BLaER1 treated with 17β-estradiol and CSF1 and Interleukin-3, amounts not matched to agents 10 nM and 100 nM (cell line): ENCODE data around the gene ZBTB7C.

Experiments
- H3K27ac ChIP-seq, 11 experiments: shearing (Covaris generic); formaldehyde crosslinking; 2 replicates each; pipeline ENCODE4 v1.8.1; 2022
- H3K27me3 ChIP-seq, 11 experiments: shearing (Covaris generic); formaldehyde crosslinking; 2 replicates each; pipeline ENCODE4 v1.8.1; 2022
- H3K36me3 ChIP-seq, 11 experiments: shearing (Covaris generic); formaldehyde crosslinking; 2 replicates each; pipeline ENCODE4 v1.8.1; 2022
- H3K4me1 ChIP-seq, 10 experiments: shearing (Covaris generic); formaldehyde crosslinking; 2 replicates each; pipeline ENCODE4 v1.8.1; 2022
- H3K4me2 ChIP-seq, 11 experiments: shearing (Covaris generic); formaldehyde crosslinking; 2 replicates each; pipeline ENCODE4 v1.8.1; 2022
- H3K4me3 ChIP-seq, 10 experiments: shearing (Covaris generic); formaldehyde crosslinking; 2 replicates each; pipeline ENCODE4 v1.8.1; 2022
- H3K9ac ChIP-seq, 11 experiments: shearing (Covaris generic); formaldehyde crosslinking; 2 replicates each; pipeline ENCODE4 v1.8.1; 2022
- H3K9me3 ChIP-seq, 11 experiments: shearing (Covaris generic); formaldehyde crosslinking; replicated peaks in 1 of 11; 2 replicates each; pipeline ENCODE4 v1.8.1; 2022
- H4K20me1 ChIP-seq, 11 experiments: shearing (Covaris generic); formaldehyde crosslinking; 2 replicates each; pipeline ENCODE4 v1.8.1; 2022
- Cebpa-rat ChIP-seq, 11 experiments: shearing (Covaris generic); IDR thresholded peaks; 2 replicates each; pipeline ENCODE4 v1.8.1; 2022

ZBTB7C gene

GRCh38 chr18:48030616-48031480, 378.3 kb downstream of the ZBTB7C start:
- no peak overlapping the region for H3K9ac ChIP-seq
- no peak overlapping the region for H3K4me2 ChIP-seq
- peaks cover 0 to 20% (median 0%) of the 10 kb centered on the region in 11 experiments; a peak in 1 of 22 replicates for H4K20me1 ChIP-seq
- H3K27me3 ChIP-seq = no peaks in the 10 kb centered on the region
- no peak overlapping the region for H3K27ac ChIP-seq
- no peak for TF ChIP-seq Cebpa-rat (IDR thresholded peaks at IDR 0.05)
- no peaks in the 10 kb centered on the region for H3K9me3 ChIP-seq
- no peaks in the 10 kb centered on the region for H3K36me3 ChIP-seq
- H3K4me1 ChIP-seq = peaks cover 9 to 18% (median 14%) of the 10 kb centered on the region in 10 experiments
- no peak overlapping the region for H3K4me3 ChIP-seq

- H3K27me3 ChIP-seq = no peaks in the 10 kb centered on the region
- no peak overlapping the region for H3K9ac ChIP-seq
- H3K9me3 ChIP-seq = no peaks in the 10 kb centered on the region
- TF ChIP-seq Cebpa-rat (IDR thresholded peaks at IDR 0.05) = no peak
- peaks cover 0 to 13% (median 0%) of the 10 kb centered on the region in 11 experiments; a peak in 1 of 22 replicates for H4K20me1 ChIP-seq
- H3K36me3 ChIP-seq = no peaks in the 10 kb centered on the region
- H3K4me1 ChIP-seq = peaks cover 12 to 18% (median 16%) of the 10 kb centered on the region in 10 experiments
- H3K27ac ChIP-seq = no peak overlapping the region
- no peak overlapping the region for H3K4me3 ChIP-seq
- no peak overlapping the region for H3K4me2 ChIP-seq
Observed at GRCh38 chr18:48029296-48029986, 379.7 kb downstream of the ZBTB7C start.

- Histone ChIP-seq H3K9ac (no peak overlapping the region), H3K4me2 (peak overlapping the region in 2 of 11 experiments; percentile 54 to 61; a peak in 2 of 22 replicates), H3K36me3 (no peaks in the 10 kb centered on the region), H3K4me3 (no peak overlapping the region), H4K20me1 (peaks cover 0 to 13% (median 0%) of the 10 kb centered on the region in 11 experiments; a peak in 1 of 22 replicates), H3K27ac (no peak overlapping the region), H3K27me3 (no peaks in the 10 kb centered on the region), H3K9me3 (no peaks in the 10 kb centered on the region), H3K4me1 (peaks cover 12 to 18% (median 16%) of the 10 kb centered on the region in 10 experiments)
- no peak for TF ChIP-seq Cebpa-rat (IDR thresholded peaks at IDR 0.05)
Observed at GRCh38 chr18:48028696-48029095, 380.5 kb downstream of the ZBTB7C start.

GRCh38 chr18:48028081-48028480, 381.1 kb downstream of the ZBTB7C start:
- no peak overlapping the region for H3K4me3 ChIP-seq
- peak overlapping the region in 10 of 11 experiments; percentile 22 to 67 (median 59); a peak in 19 of 22 replicates for H3K4me2 ChIP-seq
- TF ChIP-seq Cebpa-rat (IDR thresholded peaks at IDR 0.05) = no peak
- H3K36me3 ChIP-seq = no peaks in the 10 kb centered on the region
- no peaks in the 10 kb centered on the region for H3K27me3 ChIP-seq
- no peaks in the 10 kb centered on the region for H3K9me3 ChIP-seq
- H3K9ac ChIP-seq = peak overlapping the region in 6 of 11 experiments; percentile 0 to 33 (median 25); a peak in 4 of 22 replicates
- no peak overlapping the region for H3K27ac ChIP-seq
- H3K4me1 ChIP-seq = peaks cover 12 to 18% (median 16%) of the 10 kb centered on the region in 10 experiments
- peaks cover 0 to 13% (median 0%) of the 10 kb centered on the region in 11 experiments; a peak in 1 of 22 replicates for H4K20me1 ChIP-seq

- H3K9me3 ChIP-seq = no peaks in the 10 kb centered on the region
- H3K27me3 ChIP-seq = no peaks in the 10 kb centered on the region
- peak overlapping the region in 6 of 11 experiments; percentile 0 to 33 (median 25); a peak in 5 of 22 replicates for H3K9ac ChIP-seq
- H3K27ac ChIP-seq = no peak overlapping the region
- no peaks in the 10 kb centered on the region for H3K36me3 ChIP-seq
- peaks cover 13 to 19% (median 17%) of the 10 kb centered on the region in 10 experiments for H3K4me1 ChIP-seq
- H3K4me3 ChIP-seq = no peak overlapping the region
- H4K20me1 ChIP-seq = peaks cover 0 to 13% (median 0%) of the 10 kb centered on the region in 11 experiments; a peak in 1 of 22 replicates
- TF ChIP-seq Cebpa-rat (IDR thresholded peaks at IDR 0.05) = no peak
- peak overlapping the region; percentile 22 to 67 (median 59) for H3K4me2 ChIP-seq
Observed at GRCh38 chr18:48027401-48027963, 381.7 kb downstream of the ZBTB7C start.

- H3K4me1 ChIP-seq = peaks cover 14 to 23% (median 21%) of the 10 kb centered on the region in 10 experiments
- no peak overlapping the region for H3K4me2 ChIP-seq
- peaks cover 0 to 13% (median 0%) of the 10 kb centered on the region in 11 experiments; a peak in 1 of 22 replicates for H4K20me1 ChIP-seq
- no peaks in the 10 kb centered on the region for H3K9me3 ChIP-seq
- no peak overlapping the region for H3K27ac ChIP-seq
- no peaks in the 10 kb centered on the region for H3K27me3 ChIP-seq
- no peaks in the 10 kb centered on the region for H3K36me3 ChIP-seq
- H3K4me3 ChIP-seq = no peak overlapping the region
- no peak for TF ChIP-seq Cebpa-rat (IDR thresholded peaks at IDR 0.05)
- H3K9ac ChIP-seq = no peak overlapping the region
Observed at GRCh38 chr18:48026216-48026615, 383.0 kb downstream of the ZBTB7C start.

GRCh38 chr18:48024881-48025660, 384.1 kb downstream of the ZBTB7C start:
- Histone ChIP-seq H3K4me3 (no peak overlapping the region), H3K27ac (no peak overlapping the region), H3K9me3 (no peaks in the 10 kb centered on the region), H3K4me2 (peak overlapping the region in 1 of 11 experiments; percentile 24; a peak in 2 of 22 replicates), H3K4me1 (peaks cover 14 to 23% (median 21%) of the 10 kb centered on the region in 10 experiments), H3K27me3 (no peaks in the 10 kb centered on the region), H4K20me1 (peaks cover 0 to 13% (median 0%) of the 10 kb centered on the region in 11 experiments; a peak in 1 of 22 replicates), H3K9ac (no peak overlapping the region), H3K36me3 (no peaks in the 10 kb centered on the region)
- TF ChIP-seq Cebpa-rat (IDR thresholded peaks at IDR 0.05) = no peak

- H3K27ac ChIP-seq = no peak overlapping the region
- H3K4me2 ChIP-seq = no peak overlapping the region
- H3K9me3 ChIP-seq = no peaks in the 10 kb centered on the region
- peaks cover 14 to 23% (median 21%) of the 10 kb centered on the region in 10 experiments for H3K4me1 ChIP-seq
- no peaks in the 10 kb centered on the region for H3K27me3 ChIP-seq
- H3K9ac ChIP-seq = no peak overlapping the region
- no peak overlapping the region for H3K4me3 ChIP-seq
- TF ChIP-seq Cebpa-rat (IDR thresholded peaks at IDR 0.05) = no peak
- H4K20me1 ChIP-seq = peaks cover 0 to 6% (median 0%) of the 10 kb centered on the region in 11 experiments; a peak in 1 of 22 replicates
- no peaks in the 10 kb centered on the region for H3K36me3 ChIP-seq
Observed at GRCh38 chr18:48024009-48024512, 385.1 kb downstream of the ZBTB7C start.
